SK-N-SH (cell line): ENCODE measurements around the gene EPDR1. TPM values are rescaled to one million over a fixed set of nuclear protein-coding genes. Genes with fewer than 3 reads are reported as not detected.

Source experiments
- CTCF ChIA-PET: fragments of 300-600, 350-600 bp; formaldehyde crosslinking; extraction: SDS; loops from one replicate; lab custom pipeline; 2021; lab: Yijun Ruan, JAX
- POLR2A ChIA-PET: fragments of 350-600 bp; sonication (Branson Sonifier 250); formaldehyde crosslinking; extraction: SDS; loops from one replicate; lab custom pipeline; 2020; ENCODE audit warnings: antibody characterized with exemption, inconsistent platforms; lab: Yijun Ruan, JAX
- DNase-seq: peaks from one replicate; pipeline ENCODE4 v3.0.0; 2012
- H2AFZ ChIP-seq: fragments of 200-600 bp; sonication (generic); 2 replicates; pipeline ENCODE4 v1.8.1; 2016; ENCODE audit warnings: antibody characterized with exemption, mild to moderate bottlenecking, low read depth
- H3F3A ChIP-seq: fragments of 200-600 bp; sonication (generic); replicated peaks from 2 replicates; pipeline ENCODE3; 2016; ENCODE audit warnings: antibody characterized with exemption, mild to moderate bottlenecking; ENCODE audit not compliant: insufficient read depth
- H3K27ac ChIP-seq, 2 experiments: fragments of 200-500 bp in 1 of 2; fragments of 200-600 bp in 1 of 2; sonication (Bioruptor generic) in 1 of 2; sonication (generic), shearing (Covaris generic) in 1 of 2; 2 replicates each; pipeline versions ENCODE4 v1.5.1 to v1.6.1; 2014 to 2016; ENCODE audit warnings: low read depth in 2 of 2, inconsistent platforms in 1 of 2, low read length in 1 of 2, mild to moderate bottlenecking in 1 of 2, mixed read lengths in 1 of 2
- H3K27me3 ChIP-seq: fragments of 200-600 bp; sonication (generic), shearing (Covaris generic); 2 replicates; pipeline ENCODE4 v1.6.1; 2016; ENCODE audit warnings: mixed run types; ENCODE audit not compliant: insufficient read depth
- H3K36me3 ChIP-seq, 2 experiments: fragments of 200-500 bp in 1 of 2; fragments of 200-600 bp in 1 of 2; sonication (Bioruptor generic) in 1 of 2; sonication (generic) in 1 of 2; replicated peaks in 1 of 2; 2 replicates each; pipeline versions ENCODE3 to v1.5.1; 2014 to 2016; ENCODE audit warnings: low read length in 1 of 2, mild to moderate bottlenecking in 1 of 2; ENCODE audit not compliant: insufficient read depth in 2 of 2, control insufficient read depth in 1 of 2
- H3K4me1 ChIP-seq, 2 experiments: fragments of 200-500 bp in 1 of 2; fragments of 200-600 bp in 1 of 2; sonication (Bioruptor generic) in 1 of 2; sonication (generic), shearing (Covaris generic) in 1 of 2; 2 replicates each; pipeline versions ENCODE4 v1.5.1 to v1.6.1; 2014 to 2016; ENCODE audit warnings: low read depth in 1 of 2, low read length in 1 of 2, mixed run types in 1 of 2; ENCODE audit not compliant: insufficient read depth in 2 of 2, control insufficient read depth in 1 of 2
- H3K4me2 ChIP-seq: fragments of 200-600 bp; sonication (generic), shearing (Covaris generic); 2 replicates; pipeline ENCODE4 v1.6.1; 2017; ENCODE audit warnings: mixed run types
- H3K4me3 ChIP-seq, 2 experiments: fragments of 200-500 bp in 1 of 2; fragments of 200-600 bp in 1 of 2; sonication (Bioruptor generic) in 1 of 2; sonication (generic), shearing (Covaris generic) in 1 of 2; 2 replicates each; pipeline versions ENCODE4 v1.5.1 to v1.8.1; 2014 to 2016; ENCODE audit warnings: low read depth in 2 of 2, inconsistent platforms in 1 of 2, low read length in 1 of 2, mild to moderate bottlenecking in 1 of 2, mixed read lengths in 1 of 2, moderate library complexity in 1 of 2
- H3K79me2 ChIP-seq: fragments of 200-600 bp; sonication (generic); 2 replicates; pipeline ENCODE4 v1.8.1; 2017; ENCODE audit warnings: mild to moderate bottlenecking; ENCODE audit not compliant: insufficient read depth
- H3K9ac ChIP-seq: fragments of 200-600 bp; sonication (generic); 2 replicates; pipeline ENCODE4 v1.6.1; 2017; ENCODE audit warnings: mixed run types
- H3K9me2 ChIP-seq: fragments of 200-600 bp; sonication (generic); 2 replicates; pipeline ENCODE4 v1.6.1; 2017; ENCODE audit warnings: mixed run types
- H3K9me3 ChIP-seq: fragments of 200-600 bp; sonication (generic); 2 replicates; pipeline ENCODE4 v1.6.1; 2017; ENCODE audit warnings: mixed run types, mild to moderate bottlenecking, moderate library complexity
- H4K20me1 ChIP-seq: fragments of 200-600 bp; sonication (generic); 2 replicates; pipeline ENCODE4 v1.6.1; 2017; ENCODE audit warnings: mild to moderate bottlenecking, mixed run types; ENCODE audit not compliant: insufficient read depth
- CHD2 ChIP-seq: fragments of 150-350 bp; IDR thresholded peaks from 2 replicates; pipeline ENCODE4 v1.6.1; 2018; ENCODE audit warnings: low read length; ENCODE audit not compliant: partially characterized antibody
- EP300 ChIP-seq, 2 experiments: IDR thresholded peaks; 2 replicates each; pipeline versions ENCODE4 v1.4.0 to v1.6.1; 2012; ENCODE audit warnings: borderline replicate concordance in 1 of 2, low read depth in 1 of 2, low read length in 1 of 2
- EZH2phosphoT487 ChIP-seq: fragments of 200-600 bp; sonication (generic); IDR thresholded peaks from 2 replicates; pipeline ENCODE4 v1.6.1; 2017; ENCODE audit warnings: low read depth, mixed run types, mild to moderate bottlenecking, antibody characterized with exemption, moderate library complexity, borderline replicate concordance
- FOSL2 ChIP-seq: IDR thresholded peaks from 2 replicates; pipeline ENCODE4 v1.4.0; 2012; ENCODE audit warnings: low read depth, mild to moderate bottlenecking, moderate library complexity, borderline replicate concordance
- FOXM1 ChIP-seq: IDR thresholded peaks from 2 replicates; pipeline ENCODE4 v1.4.0; 2012; ENCODE audit warnings: low read depth, mild to moderate bottlenecking
- GABPA ChIP-seq: IDR thresholded peaks from 2 replicates; pipeline ENCODE4 v1.4.0; 2012; ENCODE audit warnings: low read depth, mild to moderate bottlenecking
- JUND ChIP-seq: IDR thresholded peaks from 2 replicates; pipeline ENCODE4 v1.4.0; 2012
- PBX3 ChIP-seq: IDR thresholded peaks from 2 replicates; pipeline ENCODE4; 2012
- RCOR1 ChIP-seq: fragments of 150-350 bp; IDR thresholded peaks from 2 replicates; pipeline ENCODE4 v1.6.1; 2017; ENCODE audit warnings: antibody characterized with exemption, low read length
- REST ChIP-seq: IDR thresholded peaks from 2 replicates; pipeline ENCODE4 v1.6.1; 2012; ENCODE audit warnings: mild to moderate bottlenecking, low read depth, low read length, moderate library complexity
- RFX5 ChIP-seq: IDR thresholded peaks from 2 replicates; pipeline ENCODE4 v1.6.1; 2012; ENCODE audit warnings: mild to moderate bottlenecking, improper control_type of control experiment, low read length
- SMC3 ChIP-seq: IDR thresholded peaks from 2 replicates; pipeline ENCODE4 v1.6.1; 2012; ENCODE audit warnings: low read depth, low read length, improper control_type of control experiment
- TAF1 ChIP-seq: IDR thresholded peaks from 2 replicates; pipeline ENCODE4 v1.6.1; 2012; ENCODE audit warnings: low read depth, mild to moderate bottlenecking, low read length, moderate library complexity, borderline replicate concordance
- YY1 ChIP-seq: IDR thresholded peaks from 2 replicates; pipeline ENCODE4 v1.4.0; 2012; ENCODE audit warnings: low read depth, mild to moderate bottlenecking
- WGBS: methylation state at CpG from one replicate; pipeline ENCODE4 v1.1.6; 2017; ENCODE audit warnings: low lambda C conversion rate; 5-methylcytosine and 5-hydroxymethylcytosine counted together
- polyA plus RNA-seq, 3 experiments: library from polyadenylated mRNA; depleted of rRNA; stranded (reverse); fragments of >200 nt; gene quantifications; 2 replicates each; pipeline ENCODE4 v1.2.3, GENCODE V29; 2012
- TF ChIP-seq, protein P1 (sequence below): IDR thresholded peaks from 2 replicates; pipeline ENCODE4 v1.4.0; 2012; ENCODE audit warnings: low read depth, borderline replicate concordance

EPDR1 gene
- polyA plus RNA-seq, 1 of the 3 experiments (the other 2 are of a cell fraction): 7.4 TPM

GRCh38 chr7:37882086-37882485 lies 38.4 kb upstream of the EPDR1 start:
- 30% methylated on average over 6 of the region's 6 CpGs for WGBS
- Histone ChIP-seq H3K27ac (no peak overlapping the region), H3K4me1 (no peaks in the 10 kb centered on the region), H3K4me3 (no peak overlapping the region), H3K9me3 (0 out of 2 replicates have a peak, but pooled peaks cover 6% of the 10 kb centered on the region), H3F3A (no peaks in the 10 kb centered on the region), H3K9ac (no peak overlapping the region), H4K20me1 (no peaks in the 10 kb centered on the region), H3K79me2 (no peaks in the 10 kb centered on the region), H3K9me2 (no peaks in the 10 kb centered on the region), H3K36me3 (no peaks in the 10 kb centered on the region), H3K4me2 (no peak overlapping the region), H3K27me3 (no peaks in the 10 kb centered on the region), H2AFZ (no peak overlapping the region)
- no peak for DNase-seq
- ChIA-PET CTCF (interaction anchor here (0.9 to 1.8 kb wide), 3 partner anchors 14 to 493 kb away, joined by 3 to 7 read pairs (median 4); no protein-coding TSS in a partner anchor), POLR2A (no interaction called here)
- TF ChIP-seq PBX3 (no peak), RCOR1 (no peak), YY1 (no peak), GABPA (no peak), SMC3 (no peak), EP300 (IDR thresholded peaks at IDR 0.05; ENCODE audit: borderline replicate concordance in 1 of 2, low read depth in 1 of 2, low read length in 1 of 2) (no peak), RFX5 (no peak), FOSL2 (no peak), REST (no peak)
- TF ChIP-seq, protein P1, sequence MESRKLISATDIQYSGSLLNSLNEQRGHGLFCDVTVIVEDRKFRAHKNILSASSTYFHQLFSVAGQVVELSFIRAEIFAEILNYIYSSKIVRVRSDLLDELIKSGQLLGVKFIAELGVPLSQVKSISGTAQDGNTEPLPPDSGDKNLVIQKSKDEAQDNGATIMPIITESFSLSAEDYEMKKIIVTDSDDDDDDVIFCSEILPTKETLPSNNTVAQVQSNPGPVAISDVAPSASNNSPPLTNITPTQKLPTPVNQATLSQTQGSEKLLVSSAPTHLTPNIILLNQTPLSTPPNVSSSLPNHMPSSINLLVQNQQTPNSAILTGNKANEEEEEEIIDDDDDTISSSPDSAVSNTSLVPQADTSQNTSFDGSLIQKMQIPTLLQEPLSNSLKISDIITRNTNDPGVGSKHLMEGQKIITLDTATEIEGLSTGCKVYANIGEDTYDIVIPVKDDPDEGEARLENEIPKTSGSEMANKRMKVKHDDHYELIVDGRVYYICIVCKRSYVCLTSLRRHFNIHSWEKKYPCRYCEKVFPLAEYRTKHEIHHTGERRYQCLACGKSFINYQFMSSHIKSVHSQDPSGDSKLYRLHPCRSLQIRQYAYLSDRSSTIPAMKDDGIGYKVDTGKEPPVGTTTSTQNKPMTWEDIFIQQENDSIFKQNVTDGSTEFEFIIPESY: no peak

DNA sequence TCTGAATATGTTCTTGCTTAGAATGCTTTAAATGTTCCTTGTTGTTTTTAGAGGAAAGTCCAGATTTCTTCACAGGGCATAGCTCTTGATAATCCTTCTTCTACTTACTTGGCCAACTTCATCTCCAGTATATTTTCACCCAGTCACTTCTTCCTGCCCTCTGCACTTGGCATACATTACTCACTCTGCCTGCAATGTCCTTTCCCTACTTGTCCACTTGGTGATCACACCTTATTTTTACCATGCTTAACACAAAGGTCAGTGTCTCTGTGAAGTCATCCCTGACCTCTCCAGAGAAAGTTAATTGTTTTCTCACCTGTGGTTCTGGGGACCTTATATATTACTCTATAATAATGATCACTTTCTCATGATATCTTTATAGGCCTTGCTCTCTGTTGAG lies 27.1 kb upstream of the EPDR1 start:
- Histone ChIP-seq H3K4me1 (no peaks in the 10 kb centered on the region), H3K4me2 (no peak overlapping the region), H4K20me1 (no peaks in the 10 kb centered on the region), H3F3A (no peaks in the 10 kb centered on the region), H3K79me2 (no peaks in the 10 kb centered on the region), H3K9me2 (peaks cover 3% of the 10 kb centered on the region; the same call in 1 of the 2 replicates), H3K9me3 (no peaks in the 10 kb centered on the region), H3K4me3 (no peak overlapping the region), H3K9ac (no peak overlapping the region), H3K27me3 (0 out of 2 replicates have a peak, but pooled peaks cover 5% of the 10 kb centered on the region), H2AFZ (no peak overlapping the region), H3K36me3 (no peaks in the 10 kb centered on the region), H3K27ac (no peak overlapping the region)
- DNase-seq: no peak
- CTCF ChIA-PET: interaction anchor here (0.9 to 1.6 kb wide), 4 partner anchors 8 to 624 kb away, joined by 3 to 7 read pairs (median 4); partner anchors contain the start of gene SFRP4
- TF ChIP-seq TAF1 (no peak), EZH2phosphoT487 (no peak), CHD2 (no peak), JUND (no peak), FOXM1 (no peak)
- POLR2A ChIA-PET: no interaction called here
